Fibroblast of lung (primary cell): Measurements from ENCODE around the gene PMFBP1. TPM values are rescaled to one million over a fixed set of nuclear protein-coding genes. Genes with fewer than 3 reads are reported as not detected.

ENCODE experiments used
- DNase-seq, 2 donors: peaks; one replicate each; pipeline versions ENCODE4 v3.0.0 to v3.0.0-alpha.2; 2010; ENCODE audit warnings: low read depth in 2 of 2
- H2AFZ ChIP-seq: 2 replicates; pipeline ENCODE4 v1.5.1; 2012; ENCODE audit warnings: low read length, control low read depth, inconsistent platforms
- H3K27ac ChIP-seq: 2 replicates; pipeline ENCODE4 v1.5.1; 2011; ENCODE audit warnings: low read length, control low read depth; ENCODE audit not compliant: insufficient read depth
- H3K27me3 ChIP-seq: 2 replicates; pipeline ENCODE4 v1.5.1; 2011; ENCODE audit warnings: mild to moderate bottlenecking, low read length; ENCODE audit not compliant: control insufficient read depth, insufficient read depth
- H3K36me3 ChIP-seq: 2 replicates; pipeline ENCODE4 v1.5.1; 2011; ENCODE audit warnings: low read length; ENCODE audit not compliant: control insufficient read depth, insufficient read depth
- H3K4me1 ChIP-seq: 2 replicates; pipeline ENCODE4 v1.5.1; 2011; ENCODE audit warnings: low read length; ENCODE audit not compliant: control insufficient read depth, insufficient read depth; ENCODE audit errors: extremely low read depth
- H3K4me2 ChIP-seq: 2 replicates; pipeline ENCODE4 v1.5.1; 2011; ENCODE audit warnings: low read length, control low read depth; ENCODE audit not compliant: insufficient read depth; ENCODE audit errors: extremely low read depth
- H3K4me3 ChIP-seq, 4 experiments: fragments of 200-600 bp in 1 of 4; sonication (generic) in 1 of 4; replicated peaks in 1 of 4; 2 replicates each; pipeline ENCODE4 v1.5.1; 2011 to 2016; ENCODE audit warnings: low read length in 4 of 4, low read depth in 3 of 4, mild to moderate bottlenecking in 3 of 4, control low read depth in 2 of 4, inconsistent platforms in 1 of 4, mixed read lengths in 1 of 4; ENCODE audit not compliant: insufficient read depth in 1 of 4; ENCODE audit errors: control extremely low read depth in 1 of 4
- H3K79me2 ChIP-seq: 2 replicates; pipeline ENCODE4 v1.5.1; 2012; ENCODE audit warnings: mild to moderate bottlenecking, low read length, inconsistent platforms; ENCODE audit not compliant: control insufficient read depth, insufficient read depth
- H3K9ac ChIP-seq: 2 replicates; pipeline ENCODE4 v1.5.1; 2011; ENCODE audit warnings: mild to moderate bottlenecking, low read length, control low read depth; ENCODE audit not compliant: insufficient read depth
- H3K9me3 ChIP-seq: 2 replicates; pipeline ENCODE4 v1.5.1; 2012; ENCODE audit warnings: low read depth, low read length; ENCODE audit not compliant: control insufficient read depth, insufficient read depth
- H4K20me1 ChIP-seq: 2 replicates; pipeline ENCODE4 v1.5.1; 2011; ENCODE audit warnings: low read length; ENCODE audit not compliant: control insufficient read depth, insufficient read depth; ENCODE audit errors: extremely low read depth
- CTCF ChIP-seq, 2 donors: IDR thresholded peaks in 1 of 2; conservative IDR thresholded peaks in 1 of 2; 1 replicate in 1 of 2; 2 replicates in 1 of 2; pipeline ENCODE4 v1.5.1; 2011 to 2012; ENCODE audit warnings: low read length in 2 of 2, control low read depth in 1 of 2, inconsistent platforms in 1 of 2, low read depth in 1 of 2, mild to moderate bottlenecking in 1 of 2
- EZH2 ChIP-seq: IDR thresholded peaks from 2 replicates; pipeline ENCODE4 v1.5.1; 2012; ENCODE audit warnings: low read length, control low read depth, mild to moderate bottlenecking; ENCODE audit errors: missing control alignments
- polyA plus RNA-seq, 2 donors: library from polyadenylated mRNA; depleted of rRNA in 1 of 2; stranded (reverse) in 1 of 2; unstranded in 1 of 2; fragments of >200 nt; gene quantifications; 2 replicates each; pipeline ENCODE4 v1.2.1, GENCODE V29; 2011 to 2012; ENCODE audit warnings: missing spikeins in 1 of 2
- total RNA-seq: library from RNA; depleted of rRNA; stranded (reverse); fragments of >200 nt; gene quantifications from 2 replicates; pipeline ENCODE4 v1.2.1, GENCODE V29; 2014

Gene PMFBP1
- total and polyA plus RNA-seq, 2 donors (not counting 1 experiment from before 2014, with no cell fraction given), result 0.12 to 0.17 TPM

- Histone ChIP-seq H2AFZ (no peak overlapping the region), H3K27ac (no peak overlapping the region), H3K36me3 (no peaks in the 10 kb centered on the region), H3K4me2 (no peak overlapping the region), H4K20me1 (no peaks in the 10 kb centered on the region), H3K4me3 (no peak overlapping the region), H3K9me3 (no peaks in the 10 kb centered on the region), H3K4me1 (no peaks in the 10 kb centered on the region), H3K79me2 (no peaks in the 10 kb centered on the region), H3K27me3 (no peaks in the 10 kb centered on the region), H3K9ac (no peak overlapping the region)
- DNase-seq, result no peak
- TF ChIP-seq EZH2 (no peak), CTCF (conservative IDR thresholded peaks at IDR 0.05 in 1 of 2, IDR thresholded peaks at IDR 0.05 in 1 of 2; ENCODE audit: low read depth in 1 of 2, low read length in 2 of 2) (no peak)
These were observed 22.1 kb downstream of the PMFBP1 start for GRCh38 chr16:72149676-72150464.

GRCh38 chr16:72142476-72142875 is 29.5 kb downstream of the PMFBP1 start:
- no peaks in the 10 kb centered on the region for H3K27me3 ChIP-seq
- H3K27ac ChIP-seq, result no peak overlapping the region
- H3K9ac ChIP-seq, result no peak overlapping the region
- H3K4me2 ChIP-seq, result no peak overlapping the region
- no peak overlapping the region for H2AFZ ChIP-seq
- no peak for TF ChIP-seq CTCF (conservative IDR thresholded peaks at IDR 0.05 in 1 of 2, IDR thresholded peaks at IDR 0.05 in 1 of 2; ENCODE audit: low read depth in 1 of 2, low read length in 2 of 2)
- TF ChIP-seq EZH2, result no peak
- H3K36me3 ChIP-seq, result no peaks in the 10 kb centered on the region
- no peaks in the 10 kb centered on the region for H3K79me2 ChIP-seq
- no peaks in the 10 kb centered on the region for H4K20me1 ChIP-seq
- H3K4me3 ChIP-seq, result no peak overlapping the region
- no peaks in the 10 kb centered on the region for H3K4me1 ChIP-seq
- DNase-seq, result no peak
- no peaks in the 10 kb centered on the region for H3K9me3 ChIP-seq

GRCh38 chr16:72139908-72140307 is 32.0 kb downstream of the PMFBP1 start:
- Histone ChIP-seq H3K27ac (no peak overlapping the region), H3K36me3 (no peaks in the 10 kb centered on the region), H3K9ac (no peak overlapping the region), H4K20me1 (no peaks in the 10 kb centered on the region), H3K9me3 (no peaks in the 10 kb centered on the region), H3K79me2 (no peaks in the 10 kb centered on the region), H2AFZ (no peak overlapping the region), H3K4me1 (no peaks in the 10 kb centered on the region), H3K4me2 (no peak overlapping the region), H3K4me3 (no peak overlapping the region), H3K27me3 (no peaks in the 10 kb centered on the region)
- DNase-seq, result no peak
- TF ChIP-seq CTCF (conservative IDR thresholded peaks at IDR 0.05 in 1 of 2, IDR thresholded peaks at IDR 0.05 in 1 of 2; ENCODE audit: low read depth in 1 of 2, low read length in 2 of 2) (no peak), EZH2 (no peak)
